HG02840 (cell line): ENCODE data around the gene BSCL2.
"Not testable (repeated sequence)": the region's sequence is repeated elsewhere in the genome, so short reads cannot be mapped to it uniquely, and the experiment has no call there.

Experiments
- ATAC-seq: cut with Tn5 transposase; IDR thresholded peaks from one replicate; pipeline ENCODE4 v1.9.1; 2021; ENCODE audit warnings: mild to moderate bottlenecking, moderate library complexity, moderate number of reproducible peaks; ENCODE audit not compliant: unreplicated experiment, low FRiP score

Gene BSCL2

GRCh38 chr11:62707277-62707861 lies at the start of gene BSCL2, which contains the start of gene GNG3:
TSS of gene BSCL2 (minus strand) at chr11:62707424. CDS start at chr11:62707195, 229 bp downstream.
TSS of gene GNG3 (plus strand) at chr11:62707676. CDS start at chr11:62708296, 620 bp downstream.
- ATAC-seq: no peak

- ATAC-seq: no peak
Observed at GRCh38 chr11:62755086-62755615, 47.9 kb upstream of the BSCL2 start.

DNA sequence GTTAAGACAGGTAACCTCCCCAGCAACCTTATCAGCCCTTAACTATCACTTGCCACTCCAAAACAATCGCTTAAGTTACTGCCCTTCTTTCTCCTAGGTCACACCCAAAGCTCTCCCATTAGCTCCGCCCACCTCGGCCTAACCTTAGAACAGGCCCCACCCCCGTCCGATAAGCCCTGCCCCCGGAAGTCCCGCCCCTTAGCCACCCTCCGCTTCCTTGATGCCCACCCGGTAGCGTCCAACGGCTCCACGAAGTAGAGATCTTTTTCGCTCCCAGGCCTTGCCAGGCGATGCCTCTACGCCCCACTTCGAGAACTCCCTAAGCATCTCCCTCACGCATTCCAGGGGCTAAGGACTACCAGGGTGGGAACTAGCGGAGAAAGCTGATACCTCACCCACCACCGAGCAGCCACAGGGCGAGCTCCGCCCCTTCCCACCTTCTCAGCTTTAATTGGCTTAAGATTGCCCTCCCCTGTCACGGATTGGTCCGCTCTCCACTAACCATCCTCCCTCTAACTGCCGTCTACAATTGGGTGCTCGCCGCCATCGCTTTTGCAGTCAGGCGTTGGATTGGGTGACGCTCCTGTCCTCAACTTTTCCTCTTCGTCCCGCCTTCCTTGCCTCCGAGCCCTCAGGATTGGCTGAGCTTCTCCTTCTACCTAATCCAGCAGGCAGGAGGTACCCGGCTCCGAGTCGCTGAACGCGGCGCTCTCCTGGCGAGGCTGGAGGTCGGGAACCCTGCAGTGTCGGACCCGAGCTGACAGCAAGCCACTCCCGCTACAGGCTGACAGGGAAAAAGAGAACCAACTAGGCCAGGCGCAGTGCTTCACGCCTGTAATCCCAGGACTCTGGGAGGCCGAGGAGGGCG lies 46.7 kb upstream of the BSCL2 start, which contains the start of gene ZBTB3:
TSS of gene ZBTB3 (minus strand) at position 425 of the 868 bp plus-strand sequence. CDS start 496 bp downstream, outside the sequence.
- peak; percentile 95 for ATAC-seq

DNA sequence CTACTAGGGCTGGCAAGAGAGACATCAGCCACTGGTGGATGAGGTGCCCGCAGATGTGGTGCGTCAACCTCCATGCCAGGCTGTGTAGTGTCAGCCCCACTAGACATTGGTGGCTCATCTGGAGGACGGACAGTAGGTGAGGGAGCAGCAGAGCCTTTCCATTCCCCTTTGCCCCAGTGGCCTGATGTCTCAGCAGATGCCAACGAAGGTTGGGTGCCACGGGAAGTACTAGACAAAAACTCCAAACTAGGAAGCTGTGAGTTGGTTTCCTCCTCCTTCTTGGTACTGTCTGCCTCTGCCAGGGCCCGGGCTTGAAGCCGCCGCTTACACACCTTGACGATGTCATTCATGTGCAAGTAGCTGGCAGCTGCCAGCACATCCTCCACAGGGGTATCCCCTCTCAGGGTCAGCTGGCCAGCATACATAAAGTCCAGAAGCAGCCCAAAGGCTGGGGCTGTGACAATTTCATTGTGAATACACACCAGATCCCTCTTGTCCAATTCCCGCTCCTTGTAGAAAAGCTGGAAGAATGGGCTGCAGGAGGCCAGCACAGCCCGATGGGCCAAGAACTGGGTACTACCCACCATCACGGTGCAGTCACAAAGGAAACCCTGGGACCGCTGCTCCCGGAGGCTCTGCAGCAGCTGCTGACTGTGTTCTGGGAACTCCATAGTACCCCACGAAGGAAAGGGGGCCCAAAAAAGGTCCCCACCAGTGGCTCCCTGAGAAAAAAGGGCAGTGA lies 45.9 kb upstream of the BSCL2 start:
- no peak for ATAC-seq

GRCh38 chr11:62752177-62752785 lies 45.1 kb upstream of the BSCL2 start:
- no peak for ATAC-seq

DNA sequence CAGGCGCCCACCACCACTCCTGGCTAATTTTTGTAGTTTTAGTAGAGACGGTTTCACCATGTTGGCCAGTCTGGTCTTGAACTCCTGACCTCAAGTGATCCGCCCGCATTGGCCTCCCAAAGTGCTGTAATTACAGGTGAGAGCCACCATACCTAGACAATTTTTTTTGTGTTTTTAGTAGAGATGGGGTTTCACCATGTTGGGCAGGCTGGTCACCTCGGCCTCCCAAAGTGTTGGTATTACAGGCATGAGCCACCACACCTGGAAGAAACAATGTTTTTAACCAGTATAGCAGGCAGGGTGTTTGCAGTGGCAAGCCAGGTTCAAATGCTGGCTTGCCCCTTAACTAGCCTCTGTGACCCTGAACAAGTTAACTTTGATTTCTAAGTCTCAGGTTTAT lies 42.7 kb upstream of the BSCL2 start:
- ATAC-seq: not testable (repeated sequence)

DNA sequence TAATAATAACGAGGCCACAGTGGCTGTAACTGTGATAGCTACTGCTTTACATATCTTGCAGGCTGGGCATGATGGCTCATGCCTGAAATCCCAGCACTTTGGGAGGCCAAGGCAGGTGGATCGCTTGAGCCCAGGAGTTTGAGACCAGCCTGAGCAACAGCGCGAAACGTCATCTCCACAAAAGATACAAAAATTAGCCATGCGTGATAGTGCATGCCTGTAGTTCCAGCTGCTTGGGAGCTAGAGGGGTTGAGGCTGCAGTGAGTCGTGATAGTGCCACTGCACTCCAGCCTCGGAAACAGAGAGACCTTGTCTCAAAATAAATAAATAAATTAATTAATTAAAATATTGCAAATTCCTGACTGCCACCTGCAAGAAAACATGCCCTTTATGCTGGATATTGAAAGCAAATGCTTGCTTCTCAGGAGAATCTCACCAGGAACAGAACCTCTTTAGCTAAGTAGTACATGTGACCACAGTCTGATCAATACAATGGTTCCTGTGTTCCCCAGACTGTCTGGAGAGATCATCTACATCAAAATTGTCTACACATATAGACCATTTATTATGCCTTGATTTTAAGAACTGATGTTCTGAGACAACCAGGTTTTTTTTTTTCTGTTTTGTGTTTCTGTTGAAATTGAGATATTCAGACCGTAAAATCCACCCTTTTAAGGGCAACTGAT lies 40.4 kb upstream of the BSCL2 start:
- no peak for ATAC-seq

- no peak for ATAC-seq
Observed at GRCh38 chr11:62737196-62737595, 30.0 kb upstream of the BSCL2 start.

GRCh38 chr11:62732830-62733229 lies 25.6 kb upstream of the BSCL2 start:
- ATAC-seq: no peak

GRCh38 chr11:62730076-62730475 lies 22.9 kb upstream of the BSCL2 start:
- ATAC-seq: not testable (repeated sequence)

DNA sequence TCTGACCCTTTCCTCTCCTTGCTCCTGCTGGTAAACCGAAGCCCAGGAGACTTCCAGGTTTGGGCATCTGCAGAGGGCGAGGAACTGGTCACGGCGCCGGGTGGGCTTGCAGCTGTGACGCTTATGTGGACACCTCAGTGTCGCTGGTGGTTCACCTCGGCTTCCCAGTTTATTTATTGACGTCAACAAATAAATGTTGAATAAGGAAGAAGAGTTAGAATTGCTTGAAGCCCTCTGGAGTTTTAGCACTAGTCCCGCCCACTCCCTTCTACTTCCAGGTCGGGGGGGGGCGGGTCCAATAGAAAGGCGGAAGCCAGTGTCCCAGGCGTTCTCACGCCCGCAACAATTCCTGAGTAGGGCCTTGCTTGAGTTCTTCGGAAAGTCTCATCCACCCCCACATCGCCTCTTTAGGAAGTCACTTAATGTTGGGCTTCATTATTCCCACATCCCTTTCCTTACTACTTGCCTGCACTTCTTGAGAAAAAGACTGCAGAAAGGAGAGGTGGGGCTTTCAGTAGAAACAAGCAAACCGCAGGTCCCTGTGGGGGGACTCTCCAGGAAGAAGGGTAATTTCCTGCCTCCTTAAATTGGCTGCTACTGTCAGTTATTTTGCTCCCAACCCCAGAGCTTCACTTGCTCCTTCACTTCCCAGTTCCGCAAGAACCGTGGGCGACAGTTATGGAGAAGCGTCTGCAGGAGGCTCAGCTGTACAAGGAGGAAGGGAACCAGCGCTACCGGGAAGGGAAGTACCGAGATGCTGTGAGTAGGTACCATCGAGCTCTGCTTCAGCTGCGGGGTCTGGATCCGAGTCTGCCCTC lies 21.2 kb upstream of the BSCL2 start, which contains the start of gene TTC9C:
TSS of gene TTC9C (plus strand) at position 316 of the 818 bp plus-strand sequence. CDS start at position 679, 363 bp downstream.
- peak; percentile 15 for ATAC-seq

GRCh38 chr11:62727872-62728170 lies 20.6 kb upstream of the BSCL2 start:
- ATAC-seq: peak; percentile 57

DNA sequence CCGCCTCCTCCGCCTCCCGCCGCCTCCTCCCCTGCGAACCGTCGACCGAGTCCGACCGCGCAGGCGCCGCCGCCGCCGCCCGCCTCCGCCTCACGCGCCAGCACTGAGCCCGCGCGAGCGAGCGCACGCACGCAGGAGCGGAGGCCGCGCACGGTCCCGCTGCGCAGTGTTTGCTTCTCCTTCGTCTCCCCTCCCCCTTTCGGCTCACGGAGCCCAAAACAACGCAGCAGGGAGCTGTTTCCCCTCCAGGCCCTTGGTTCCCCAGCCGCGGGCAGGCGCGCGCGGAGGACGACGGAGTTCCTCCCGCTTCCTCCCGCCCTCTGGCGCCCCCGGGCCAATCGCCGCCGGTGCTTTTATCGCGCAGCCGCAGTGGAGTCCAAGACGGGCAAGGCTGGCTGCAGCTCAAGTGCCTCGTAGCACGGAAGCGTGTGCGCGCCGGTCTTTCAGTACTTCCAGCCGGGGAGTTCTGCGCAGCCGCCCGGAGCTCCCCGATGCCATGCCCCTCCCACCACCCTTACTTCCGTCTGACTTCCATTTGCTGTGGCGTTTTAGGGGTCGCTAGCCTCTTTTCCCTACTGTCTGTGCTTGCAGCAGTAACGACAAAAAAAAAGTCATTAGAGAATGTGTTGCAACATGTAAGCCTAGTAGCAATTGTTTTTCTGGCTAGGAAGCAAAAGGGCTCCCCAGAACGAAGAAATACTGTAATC lies 20.1 kb upstream of the BSCL2 start, which contains the start of gene HNRNPUL2:
TSS of gene HNRNPUL2 (minus strand) at position 293 of the 707 bp plus-strand sequence. CDS start 301 bp downstream, outside the sequence.
- ATAC-seq: peak; percentile 64

- ATAC-seq: peak; percentile 7
Observed at GRCh38 chr11:62726915-62727164, 19.6 kb upstream of the BSCL2 start.

DNA sequence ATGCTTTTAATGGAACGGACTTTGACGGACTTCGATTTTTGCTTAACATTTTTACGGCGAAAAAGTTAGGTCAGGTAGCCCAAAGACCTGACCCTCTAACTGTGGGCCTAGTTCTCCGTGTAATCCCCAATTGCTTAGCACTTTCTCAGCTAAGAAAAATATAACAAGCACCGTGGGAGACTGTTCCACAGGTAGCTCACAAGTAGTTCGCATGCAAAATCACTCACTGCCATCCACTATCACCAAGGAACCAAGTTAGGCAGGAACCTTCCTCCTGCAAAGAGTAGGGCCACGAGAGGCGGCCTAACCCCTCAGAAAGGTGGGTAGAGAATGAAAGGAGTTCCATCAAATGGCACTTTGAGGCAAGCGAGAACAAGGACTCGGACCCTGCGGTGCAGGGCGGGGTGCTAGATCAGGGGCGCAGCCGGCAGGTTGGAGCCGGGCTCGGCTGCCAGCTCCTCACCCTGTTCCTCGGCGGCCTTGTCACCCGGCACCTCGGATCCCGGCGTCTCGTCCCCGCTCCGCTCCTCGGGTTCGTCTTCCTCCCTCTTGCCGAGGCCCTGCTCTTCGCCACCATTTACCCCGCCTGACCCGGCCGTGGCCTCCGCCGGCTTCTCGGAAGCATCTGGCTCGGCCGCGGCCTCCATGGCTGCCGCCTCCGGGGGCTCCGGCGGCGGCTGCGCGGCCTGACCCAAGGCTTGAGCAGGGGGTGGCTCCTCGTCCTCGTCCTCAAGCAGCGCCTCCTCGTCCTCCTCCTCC lies 19.1 kb upstream of the BSCL2 start:
- ATAC-seq: no peak

- ATAC-seq: no peak
Observed at GRCh38 chr11:62725646-62726045, 18.4 kb upstream of the BSCL2 start.

- no peak for ATAC-seq
Observed at GRCh38 chr11:62724171-62724570, 16.9 kb upstream of the BSCL2 start.

DNA sequence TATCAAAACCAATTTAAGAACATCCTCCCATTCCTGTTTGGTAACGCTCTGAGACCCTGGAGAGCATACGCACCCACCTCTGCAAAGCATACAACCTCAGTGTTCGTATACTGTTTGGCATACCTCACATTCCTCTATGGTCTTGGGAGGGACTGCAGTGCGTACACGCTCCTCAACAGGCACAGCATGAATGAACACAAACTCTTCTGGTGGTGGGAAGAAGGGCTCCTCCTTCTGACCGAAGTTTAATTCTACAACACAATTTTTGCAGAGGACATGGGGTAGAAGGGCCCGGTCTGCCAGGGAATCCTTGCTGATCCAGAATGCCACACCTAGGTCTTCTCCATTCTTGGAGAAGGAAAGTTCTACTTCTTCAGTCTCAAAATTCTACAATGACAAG lies 14.8 kb upstream of the BSCL2 start:
- no peak for ATAC-seq
